MM.1S (cell line): ENCODE measurements around the gene TDRD3.

Experiments used
- CTCF ChIP-seq: fragments of 300-600 bp; sonication (generic); IDR thresholded peaks from 2 replicates; pipeline ENCODE4 v1.5.1; 2016; ENCODE audit warnings: antibody characterized with exemption, low read length, mixed read lengths
- EZH2 ChIP-seq: fragments of 300-600 bp; sonication (generic); optimal IDR thresholded peaks from 2 replicates; pipeline ENCODE3; 2017; ENCODE audit warnings: low read depth, mild to moderate bottlenecking, antibody characterized with exemption, low read length, mixed read lengths
- EZH2phosphoT487 ChIP-seq: fragments of 300-600 bp; sonication (generic); IDR thresholded peaks from 2 replicates; pipeline ENCODE4 v1.6.1; 2018; ENCODE audit warnings: antibody characterized with exemption, low read length

- TF ChIP-seq CTCF (no peak), EZH2phosphoT487 (no peak), EZH2 (no peak)
Measured at GRCh38 chr13:60571571-60571970, 174.6 kb downstream of the TDRD3 start.
